AG08396 (cell line): ENCODE results near the gene PCED1A.
A peak's percentile ranks its signal among the peaks of the same experiment; 100 is the strongest.

Source experiments
- DNase-seq: peaks from one replicate; pipeline ENCODE4 v3.0.0; 2012; ENCODE audit warnings: low spot score, mixed read lengths

PCED1A gene

DNA sequence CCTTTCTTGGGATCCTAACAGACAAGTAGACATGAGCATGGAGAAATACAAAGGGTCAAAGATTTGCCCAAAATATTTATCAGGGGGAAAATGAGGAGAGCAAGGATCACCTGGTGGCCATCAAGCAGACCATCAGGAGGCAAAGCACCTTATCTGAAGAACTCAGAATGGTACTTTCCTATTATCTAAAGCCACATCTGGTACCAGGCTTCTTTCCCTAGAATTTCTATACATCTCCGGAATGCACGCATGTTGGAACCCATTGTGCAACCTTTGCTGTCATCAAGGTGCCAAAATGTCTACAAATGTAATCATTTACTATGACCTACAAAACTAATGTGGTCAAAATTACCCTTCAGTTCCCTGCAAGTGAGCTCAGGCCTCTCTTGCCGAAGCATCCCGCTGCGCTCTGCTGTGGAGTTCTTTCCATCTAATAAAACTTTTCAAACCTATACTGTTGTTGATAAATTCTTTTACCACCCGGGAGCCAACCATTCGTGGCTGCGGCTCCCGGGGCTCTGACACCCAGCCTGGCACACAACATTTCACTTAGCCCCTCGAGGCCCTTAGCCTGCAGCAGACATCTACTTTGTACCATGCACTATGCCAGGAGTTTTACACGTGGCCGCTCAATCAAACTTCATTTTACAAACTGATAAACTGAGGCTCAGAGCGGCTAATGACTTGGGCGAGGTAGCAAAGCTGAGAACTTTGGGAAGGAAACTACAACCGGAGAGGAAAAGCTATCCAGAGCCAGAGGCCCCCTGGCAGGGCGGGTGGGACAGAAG is 36.2 kb downstream of the PCED1A start:
- no peak for DNase-seq

GRCh38 chr20:2801286-2801728 is 39.1 kb downstream of the PCED1A start:
- no peak for DNase-seq

DNA sequence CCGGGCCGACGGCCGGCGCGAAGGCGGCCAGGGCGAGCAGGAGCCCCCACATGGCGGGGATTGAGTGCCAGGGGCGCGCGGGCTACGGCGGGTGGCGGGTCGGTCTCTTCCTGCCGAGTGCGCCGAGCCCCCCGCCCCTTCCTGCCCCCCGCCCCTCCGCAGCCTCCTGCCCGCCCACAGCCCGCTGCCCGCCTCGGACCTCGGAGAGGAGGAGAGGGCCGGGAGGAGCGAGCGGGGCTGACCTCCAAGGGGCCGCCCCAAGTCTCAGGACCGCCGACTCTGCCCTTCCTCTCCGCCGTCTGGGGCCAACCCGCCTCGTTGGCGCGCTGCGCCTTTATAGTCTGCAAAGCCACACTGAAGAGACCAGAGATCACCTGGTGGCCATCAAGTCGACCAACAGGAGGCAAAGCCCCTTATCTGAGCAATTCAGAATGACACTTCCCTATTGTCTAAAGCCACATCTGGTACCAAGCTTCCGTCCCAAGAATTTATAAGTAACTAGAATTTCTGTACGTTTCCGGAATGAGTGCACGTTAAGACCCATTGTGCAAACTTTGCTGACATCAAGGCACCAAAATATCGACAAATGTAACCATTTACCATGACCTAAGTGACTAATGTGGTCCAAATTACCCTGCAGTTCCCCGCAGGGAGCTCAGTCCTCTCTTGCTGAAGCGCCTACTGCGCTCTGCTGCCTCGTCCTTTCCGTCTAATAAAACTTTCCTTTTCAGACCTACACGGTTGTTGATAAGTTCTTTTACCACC is 39.8 kb downstream of the PCED1A start, which contains the start of gene CPXM1:
Gene CPXM1 (minus strand): TSS at position 107 of the 765 bp plus-strand sequence. CDS start 55 bp downstream, at position 52.
- peak; percentile 14 for DNase-seq

GRCh38 chr20:2799688-2800520 is 40.6 kb downstream of the PCED1A start:
- peak; percentile 56 for DNase-seq

DNA sequence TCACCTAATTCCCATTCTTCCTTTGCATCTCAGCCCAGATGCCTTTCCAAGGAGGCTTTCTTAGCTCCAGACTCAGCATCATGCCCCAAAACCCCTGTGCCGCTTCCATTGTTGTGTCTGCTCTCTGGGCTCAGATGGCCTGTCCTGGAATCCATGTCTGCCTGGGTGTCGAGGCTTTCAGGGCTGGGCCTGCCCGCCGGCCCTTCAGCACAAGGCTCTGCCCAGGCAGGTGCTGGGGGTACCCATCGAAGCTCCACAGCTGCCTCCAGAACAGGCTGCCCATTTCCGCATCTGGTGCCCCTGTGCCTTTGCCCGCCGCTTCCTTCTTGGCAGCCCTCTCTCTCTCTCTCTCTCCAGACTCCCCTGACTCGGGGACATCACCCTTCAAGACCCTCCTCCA is 41.2 kb downstream of the PCED1A start:
- DNase-seq, result no peak

GRCh38 chr20:2798814-2799213 is 41.6 kb downstream of the PCED1A start:
- DNase-seq, result peak; percentile 34

DNA sequence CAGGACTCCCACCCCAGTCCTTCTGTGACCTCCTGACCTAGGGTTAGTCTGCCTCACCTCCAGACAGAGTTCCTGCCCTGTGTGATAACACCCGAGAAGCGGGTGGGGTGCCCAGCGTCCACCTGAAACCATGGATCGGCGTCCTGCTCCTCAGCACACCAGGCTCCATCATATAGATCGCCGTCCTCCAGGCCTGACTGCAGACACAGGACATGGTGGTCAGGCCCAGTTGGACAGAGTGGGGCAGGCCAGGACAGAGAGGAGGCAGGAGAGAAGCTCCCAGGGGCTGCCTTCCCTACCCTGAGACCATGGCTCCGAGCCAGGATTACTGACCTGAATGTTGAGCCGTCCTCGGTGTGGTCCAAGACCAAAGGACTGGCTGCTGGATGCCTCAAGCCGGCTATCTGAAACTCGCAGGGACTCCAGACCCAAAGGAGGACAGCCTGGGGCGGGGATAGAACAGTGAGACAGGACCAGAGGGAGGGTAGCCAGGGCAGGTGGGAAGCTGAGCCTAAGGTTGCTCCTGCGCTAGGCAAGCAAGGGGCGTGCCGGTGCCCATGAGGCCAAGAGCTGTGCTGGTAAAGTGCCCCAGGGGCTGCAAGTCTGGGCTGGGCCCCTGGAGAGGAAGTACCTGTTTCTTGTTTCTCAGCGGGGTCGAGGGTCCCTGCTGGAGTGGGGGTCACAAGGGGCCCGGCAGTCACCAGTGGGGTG is 42.2 kb downstream of the PCED1A start:
- DNase-seq, result no peak

DNA sequence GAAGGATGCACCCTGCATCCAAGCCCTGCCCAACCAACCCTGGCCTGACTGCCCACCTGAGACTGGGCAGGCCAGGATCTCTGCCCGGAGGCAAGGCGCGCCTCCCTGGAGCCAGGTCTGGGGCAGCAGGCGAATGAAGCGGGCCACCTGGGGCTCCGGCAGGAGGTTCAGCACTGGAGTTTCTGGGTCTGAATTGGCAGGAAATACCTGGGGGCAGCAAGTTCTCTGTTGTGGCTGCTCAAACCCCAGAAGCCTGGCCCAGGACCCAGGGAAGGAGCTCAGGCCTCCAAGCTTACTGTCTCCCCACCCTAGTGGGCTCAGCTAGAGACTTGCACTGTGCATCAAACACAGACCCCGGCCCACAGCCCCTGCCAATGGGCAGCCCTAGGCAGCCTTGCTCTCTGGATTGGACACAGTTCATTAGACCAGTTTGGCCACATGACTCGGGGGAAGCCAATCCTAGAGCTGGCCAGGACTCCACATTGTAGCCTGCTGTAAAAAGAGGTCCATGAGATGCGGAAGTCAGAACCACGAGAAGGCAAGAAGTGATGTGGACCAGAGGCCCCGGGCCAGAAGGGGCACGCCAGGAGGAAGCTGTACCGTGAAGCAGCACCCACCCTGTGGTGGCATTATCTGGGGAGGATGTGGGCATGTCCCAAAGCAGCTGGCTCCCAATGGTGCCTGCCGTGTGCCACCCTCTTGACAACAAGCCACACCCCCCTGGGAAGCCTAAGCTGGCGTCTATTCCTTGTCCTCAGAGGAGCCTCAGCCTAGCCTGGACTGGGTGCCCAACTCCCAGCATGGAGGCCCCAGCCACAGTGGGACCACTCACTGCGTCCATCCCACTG is 43.1 kb downstream of the PCED1A start:
- peak; percentile 12 for DNase-seq

- DNase-seq, result no peak
Observed at GRCh38 chr20:2796011-2796660, 44.3 kb downstream of the PCED1A start.

- DNase-seq, result no peak
Observed at GRCh38 chr20:2795451-2795850, 45.0 kb downstream of the PCED1A start.

DNA sequence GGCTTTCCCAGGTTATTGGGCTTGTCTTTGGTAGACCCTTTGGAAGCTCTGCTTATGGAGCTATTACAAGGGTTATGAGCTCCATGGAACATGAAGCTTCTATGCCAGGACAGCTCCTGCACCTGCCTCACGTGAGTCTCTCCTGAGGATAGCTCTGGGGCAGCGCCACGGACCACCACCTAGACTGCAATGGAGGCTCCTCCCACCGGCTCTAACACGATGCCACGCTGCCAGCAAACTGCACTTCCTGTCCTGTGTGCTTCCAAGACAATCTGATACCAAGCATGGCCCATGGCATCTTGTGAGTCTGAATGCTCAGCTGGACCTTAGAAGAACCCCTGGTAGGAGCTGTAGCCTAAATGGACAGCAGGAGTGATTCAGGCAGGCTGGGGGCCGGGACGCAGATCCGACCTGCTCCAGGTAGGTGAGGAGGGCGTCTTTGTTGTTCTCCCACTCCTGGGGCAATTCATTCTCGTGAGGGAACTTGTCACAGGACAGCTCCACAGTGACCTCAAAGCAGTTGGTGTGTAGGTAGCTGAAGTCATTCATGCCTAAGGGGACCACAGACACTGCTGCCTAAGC is 45.5 kb downstream of the PCED1A start:
- DNase-seq, result no peak

- DNase-seq, result no peak
Observed at GRCh38 chr20:2794202-2794748, 46.2 kb downstream of the PCED1A start.

- no peak for DNase-seq
Observed at GRCh38 chr20:2793471-2793870, 47.0 kb downstream of the PCED1A start.
